A549 (cell line): ENCODE measurements around the gene ERFE. TPM values are rescaled to one million over a fixed set of nuclear protein-coding genes. Genes with fewer than 3 reads are reported as not detected.

Experiments used
- ATAC-seq, 2 experiments: fragments of 200-7000 bp in 1 of 2; fragments of >200 bp in 1 of 2; cut with Nextera tagmentation in 1 of 2; cut with Tn5 transposase in 1 of 2; 3 replicates each; pipeline versions ENCODE4 v1.8.0 to v1.9.1; 2018 to 2020; ENCODE audit warnings: mild to moderate bottlenecking in 1 of 2, moderate library complexity in 1 of 2
- CTCF ChIA-PET: fragments of 300-600 bp; sonication (Branson Sonifier 250); formaldehyde crosslinking; extraction: SDS; loops from one replicate; lab custom pipeline; 2021; ENCODE audit warnings: antibody characterized with exemption, inconsistent platforms; lab: Yijun Ruan, JAX
- POLR2A ChIA-PET: fragments of 350-600 bp; formaldehyde crosslinking; extraction: SDS; loops from one replicate; lab custom pipeline; 2021; ENCODE audit warnings: antibody characterized with exemption, inconsistent platforms; lab: Yijun Ruan, JAX
- DNase-seq, 2 experiments: peaks; one replicate each; pipeline versions ENCODE4 v3.0.0 to v3.0.0-alpha.2; 2011 to 2016; ENCODE audit warnings: low read depth in 1 of 2, low spot score in 1 of 2
- FAIRE-seq: peaks from 2 replicates; lab custom pipeline; 2011; peaks lifted over from hg19 to GRCh38; lab: Jason Lieb, UNC
- H3K27ac ChIP-seq, 2 experiments: fragments of >200 bp; sonication (Bioruptor Twin); formaldehyde crosslinking; 3 replicates each; pipeline ENCODE4 v1.5.1; 2016 to 2017
- H3K4me1 ChIP-seq: fragments of >200 bp; sonication (Bioruptor Twin); formaldehyde crosslinking; 3 replicates; pipeline ENCODE4 v1.6.1; 2016
- H3K4me2 ChIP-seq: fragments of >200 bp; sonication (Bioruptor Twin); formaldehyde crosslinking; 3 replicates; pipeline ENCODE4 v1.6.1; 2016
- H3K4me3 ChIP-seq: fragments of >200 bp; sonication (Bioruptor Twin); formaldehyde crosslinking; 3 replicates; pipeline ENCODE4 v1.5.1; 2016
- H3K9me3 ChIP-seq: fragments of >200 bp; sonication (Bioruptor Twin); formaldehyde crosslinking; 3 replicates; pipeline ENCODE4 v1.6.1; 2016
- BCL3 ChIP-seq: fragments of >200 bp; sonication (Bioruptor Twin); formaldehyde crosslinking; IDR thresholded peaks from 3 replicates; pipeline ENCODE4 v1.6.1; 2016
- BHLHE40 ChIP-seq: IDR thresholded peaks from 2 replicates; pipeline ENCODE4 v1.6.1; 2012; ENCODE audit warnings: low read depth, low read length, inconsistent platforms
- CEBPB ChIP-seq, 2 experiments: fragments of >200 bp in 1 of 2; sonication (Bioruptor Twin) in 1 of 2; formaldehyde crosslinking in 1 of 2; IDR thresholded peaks; 2 replicates each; pipeline ENCODE4 v1.6.1; 2012 to 2016
- E2F6 ChIP-seq: IDR thresholded peaks from 2 replicates; pipeline ENCODE4 v1.6.1; 2012; ENCODE audit warnings: low read depth, borderline replicate concordance
- EHMT2 ChIP-seq: fragments of 200-600 bp; sonication (generic); IDR thresholded peaks from 2 replicates; pipeline ENCODE4 v1.6.1; 2016; ENCODE audit warnings: antibody characterized with exemption, low read depth, mild to moderate bottlenecking, moderate library complexity
- ELK1 ChIP-seq: fragments of 150-350 bp; IDR thresholded peaks from 2 replicates; pipeline ENCODE4 v1.6.1; 2014; ENCODE audit warnings: low read depth, mild to moderate bottlenecking, low read length
- FOSL2 ChIP-seq, 2 experiments: fragments of 450-650 bp in 1 of 2; fragments of >200 bp in 1 of 2; sonication (Bioruptor Twin) in 1 of 2; formaldehyde crosslinking; IDR thresholded peaks; 2 replicates each; pipeline versions ENCODE4 v1.5.0 to v1.6.1; 2016 to 2020; ENCODE audit warnings: mild to moderate bottlenecking in 1 of 2, moderate library complexity in 1 of 2
- GATA3 ChIP-seq: IDR thresholded peaks from 2 replicates; pipeline ENCODE4 v1.6.1; 2012; ENCODE audit warnings: borderline replicate concordance
- HDAC2 ChIP-seq: fragments of 200-600 bp; sonication (generic); IDR thresholded peaks from 2 replicates; pipeline ENCODE4 v1.6.1; 2016
- HEYL ChIP-seq: fragments of 250-450 bp; sonication (Bioruptor Pico); IDR thresholded peaks from 2 replicates; pipeline ENCODE4 v1.8.0; 2021; ENCODE audit warnings: mild to moderate bottlenecking, moderate library complexity
- HMGXB4 ChIP-seq: fragments of 250-450 bp; sonication (Bioruptor Pico); IDR thresholded peaks from 2 replicates; pipeline ENCODE4 v1.5.0; 2021; ENCODE audit warnings: mild to moderate bottlenecking, moderate library complexity, borderline replicate concordance
- HOXB5 ChIP-seq: fragments of 250-450 bp; sonication (Bioruptor Pico); IDR thresholded peaks from 2 replicates; pipeline ENCODE4 v1.5.0; 2020; ENCODE audit warnings: mild to moderate bottlenecking, moderate library complexity
- PHF8 ChIP-seq: fragments of 200-600 bp; sonication (generic); IDR thresholded peaks from 2 replicates; pipeline ENCODE4 v1.6.1; 2016; ENCODE audit warnings: low read depth, mild to moderate bottlenecking, antibody characterized with exemption, moderate library complexity, borderline replicate concordance
- POLR2AphosphoS2 ChIP-seq: conservative IDR thresholded peaks from 2 replicates; pipeline ENCODE4 v1.6.1; 2012; ENCODE audit warnings: low read length, improper control_type of control experiment, inconsistent platforms
- RAD21 ChIP-seq, 2 experiments: fragments of >200 bp in 1 of 2; sonication (Bioruptor Twin) in 1 of 2; formaldehyde crosslinking in 1 of 2; IDR thresholded peaks in 1 of 2; conservative IDR thresholded peaks in 1 of 2; 2 replicates in 1 of 2; 3 replicates in 1 of 2; pipeline ENCODE4 v1.6.1; 2012 to 2018; ENCODE audit warnings: inconsistent platforms in 1 of 2
- REST ChIP-seq: fragments of 200-600 bp; sonication (generic); IDR thresholded peaks from 2 replicates; pipeline ENCODE4 v1.6.1; 2016; ENCODE audit warnings: antibody characterized with exemption, mild to moderate bottlenecking, moderate library complexity
- ZSCAN20 ChIP-seq: fragments of 250-450 bp; sonication (Bioruptor Pico); IDR thresholded peaks from 2 replicates; pipeline ENCODE4 v1.8.0; 2022; ENCODE audit warnings: mild to moderate bottlenecking, moderate library complexity
- WGBS: methylation state at CpG from one replicate; pipeline ENCODE4 v1.1.6; 2017; ENCODE audit errors: missing lambda C conversion rate; 5-methylcytosine and 5-hydroxymethylcytosine counted together
- polyA plus RNA-seq, 4 experiments: library from polyadenylated mRNA; depleted of rRNA in 3 of 4; stranded (reverse); fragments of >200 nt; fragmentation: RNase III in 1 of 4; extraction: RNeasy Plus Mini Kit Qiagen cat#74134 plus additional on column Dnase treatment in 1 of 4; gene quantifications; 2 replicates in 3 of 4; 3 replicates in 1 of 4; pipeline ENCODE4 v1.2.3, GENCODE V29; 2011 to 2017

The ERFE gene
- polyA plus RNA-seq, 2 of the 4 experiments (the other 2 are of a cell fraction): 2.6 TPM

GRCh38 chr2:238128061-238128440, 30.7 kb upstream of the ERFE start:
- ATAC-seq (no peak), FAIRE-seq (no peak), DNase-seq (no peak)
- no peak overlapping the region for H3K27ac ChIP-seq
- H3K4me2 ChIP-seq: no peak overlapping the region
- CTCF ChIA-PET: no interaction called here
- no peak for TF ChIP-seq PHF8
- TF ChIP-seq HDAC2: no peak
- no peak for TF ChIP-seq REST
- TF ChIP-seq HMGXB4 (CRISPR knock-in tag): no peak
- no peak for TF ChIP-seq CEBPB (IDR thresholded peaks at IDR 0.05)
- no peak for TF ChIP-seq FOSL2 (IDR thresholded peaks at IDR 0.05)
- TF ChIP-seq FOSL2 (CRISPR knock-in tag; IDR thresholded peaks at IDR 0.05): no peak
- no peak for TF ChIP-seq E2F6
- TF ChIP-seq HOXB5: no peak
- no peak for TF ChIP-seq GATA3
- TF ChIP-seq RAD21 (conservative IDR thresholded peaks at IDR 0.05 in 1 of 2, IDR thresholded peaks at IDR 0.05 in 1 of 2): no peak
- TF ChIP-seq HEYL (CRISPR knock-in tag): no peak
- no peak for TF ChIP-seq BHLHE40
- no peak for TF ChIP-seq ZSCAN20 (CRISPR knock-in tag)
- no peak for TF ChIP-seq ELK1
- TF ChIP-seq BCL3: no peak
- no peak for TF ChIP-seq POLR2AphosphoS2
- POLR2A ChIA-PET: no interaction called here
- no peaks in the 10 kb centered on the region for H3K9me3 ChIP-seq
- WGBS: 93% methylated on average over 20 of the region's 22 CpGs
- no peak overlapping the region for H3K4me3 ChIP-seq
- H3K4me1 ChIP-seq: no peaks in the 10 kb centered on the region

- no peak for TF ChIP-seq EHMT2
- TF ChIP-seq, all 56 proteins: peak for 0
- Histone ChIP-seq H3K4me1 (no peaks in the 10 kb centered on the region), H3K27ac (no peak overlapping the region), H3K4me3 (no peak overlapping the region), H3K4me2 (no peak overlapping the region), H3K9me3 (no peaks in the 10 kb centered on the region)
- no peak for ATAC-seq
- DNase-seq: no peak
- FAIRE-seq: no peak
- WGBS: no CpG with 5 or more reads among the region's 30 CpGs
- POLR2A ChIA-PET: no interaction called here
- CTCF ChIA-PET: no interaction called here
Measured at GRCh38 chr2:238128534-238129001, 30.2 kb upstream of the ERFE start.
